Measurements from ENCODE around the gene RPL10A. TPM values are rescaled to one million over a fixed set of nuclear protein-coding genes. Genes with fewer than 3 reads are reported as not detected.

Gene RPL10A
- total and polyA plus RNA-seq, 3 donors from 2014 or later, result 305 to 768 (median 538) TPM

- intact Hi-C loops (cut with DNase I; ENCODE audit: low total_unique reads), result no loop called here
- no peaks in the 10 kb centered on the region for H3K9me3 ChIP-seq
- TF ChIP-seq POLR2A (IDR thresholded peaks at IDR 0.05), result no peak
- no peak for TF ChIP-seq CTCF (IDR thresholded peaks at IDR 0.05)
- H3K27ac ChIP-seq, result no peak overlapping the region
- no peak for DNase-seq
- H3K36me3 ChIP-seq (ENCODE audit: low read depth, missing control alignments), result no peaks in the 10 kb centered on the region
- 35 to 48% methylated on average over 6 to 19 of the region's 21 CpGs for WGBS, 2 donors
- H3K4me3 ChIP-seq, result no peak overlapping the region
- no peaks in the 10 kb centered on the region for H3K27me3 ChIP-seq
- H3K4me1 ChIP-seq, result no peaks in the 10 kb centered on the region
Measured at GRCh38 chr6:35505999-35506412, 37.8 kb downstream of the RPL10A start.

- H3K9me3 ChIP-seq, result no peaks in the 10 kb centered on the region
Measured at GRCh38 chr6:35506536-35506935, 38.3 kb downstream of the RPL10A start.

GRCh38 chr6:35507221-35507620 lies 39.0 kb downstream of the RPL10A start:
- intact Hi-C loops (cut with DNase I; ENCODE audit: low total_unique reads), result no loop called here
- Histone ChIP-seq H3K27me3 (no peaks in the 10 kb centered on the region), H3K9me3 (no peaks in the 10 kb centered on the region), H3K4me1 (no peaks in the 10 kb centered on the region), H3K4me3 (no peak overlapping the region), H3K36me3 (ENCODE audit: low read depth, missing control alignments) (no peaks in the 10 kb centered on the region), H3K27ac (no peak overlapping the region)
- no peak for DNase-seq
- WGBS, 2 donors, result 97 to 100% methylated on average over 2 of the region's 2 CpGs
- no peak for TF ChIP-seq CTCF (IDR thresholded peaks at IDR 0.05)

More at GRCh38 chr6:35506536-35506935, 38.3 kb downstream of the RPL10A start:
- H3K36me3 ChIP-seq (ENCODE audit: low read depth, missing control alignments), result no peaks in the 10 kb centered on the region
- no peak for DNase-seq
- WGBS, 2 donors, result 94 to 97% methylated on average over 3 of the region's 3 CpGs
- no peaks in the 10 kb centered on the region for H3K27me3 ChIP-seq
- no peaks in the 10 kb centered on the region for H3K4me1 ChIP-seq
- TF ChIP-seq CTCF (IDR thresholded peaks at IDR 0.05) (no peak), POLR2A (IDR thresholded peaks at IDR 0.05) (no peak)
- H3K4me3 ChIP-seq, result no peak overlapping the region
- intact Hi-C loops (cut with DNase I; ENCODE audit: low total_unique reads), result no loop called here
- no peak overlapping the region for H3K27ac ChIP-seq

GRCh38 chr6:35508027-35508426 lies 39.8 kb downstream of the RPL10A start:
- no peaks in the 10 kb centered on the region for H3K9me3 ChIP-seq
- WGBS, 2 donors, result 82 to 87% methylated on average over 2 of the region's 2 CpGs
- intact Hi-C loops (cut with DNase I; ENCODE audit: low total_unique reads), result no loop called here
- H3K36me3 ChIP-seq (ENCODE audit: low read depth, missing control alignments), result no peaks in the 10 kb centered on the region
- no peak for DNase-seq
- no peaks in the 10 kb centered on the region for H3K27me3 ChIP-seq
- TF ChIP-seq POLR2A (IDR thresholded peaks at IDR 0.05) (no peak), CTCF (IDR thresholded peaks at IDR 0.05) (no peak)
- H3K4me3 ChIP-seq, result no peak overlapping the region
- no peaks in the 10 kb centered on the region for H3K4me1 ChIP-seq
- no peak overlapping the region for H3K27ac ChIP-seq

- Histone ChIP-seq H3K36me3 (ENCODE audit: low read depth, missing control alignments) (no peaks in the 10 kb centered on the region), H3K4me3 (no peak overlapping the region), H3K4me1 (no peaks in the 10 kb centered on the region), H3K27ac (no peak overlapping the region), H3K9me3 (no peaks in the 10 kb centered on the region), H3K27me3 (no peaks in the 10 kb centered on the region)
- 59 to 60% methylated on average over 4 to 5 of the region's 5 CpGs for WGBS, 2 donors
- no peak for DNase-seq
- TF ChIP-seq POLR2A (IDR thresholded peaks at IDR 0.05), result no peak
- TF ChIP-seq CTCF (IDR thresholded peaks at IDR 0.05), result no peak
- intact Hi-C loops (cut with DNase I; ENCODE audit: low total_unique reads), result no loop called here
Measured at GRCh38 chr6:35508542-35508941, 40.3 kb downstream of the RPL10A start.
